Stimulated activated naive CD8-positive, alpha-beta T cell treated with anti-CD3 and anti-CD28 coated beads, Interleukin-15, amount 100 ng/mL, for 72 hours (primary cell): ENCODE measurements around the gene HBS1L.

ENCODE experiments used
- ATAC-seq: fragments of 150-1000 bp; cut with Tn5 transposase; 2 replicates; pipeline ENCODE4 v1.10.0; 2021; ENCODE audit warnings: mild to moderate bottlenecking, moderate library complexity
- DNase-seq, 2 donors: peaks; one replicate each; pipeline ENCODE4 v3.0.0; 2021 to 2022
- H3K27ac Mint-ChIP-seq, 2 donors: one replicate each; pipeline ENCODE4 v1.8.0; 2022; ENCODE audit warnings: mild to moderate bottlenecking in 2 of 2, mixed read lengths in 2 of 2, moderate library complexity in 2 of 2
- H3K27me3 Mint-ChIP-seq: one replicate; pipeline ENCODE4 v1.8.0; 2022; ENCODE audit warnings: mixed read lengths
- H3K4me1 Mint-ChIP-seq: one replicate; pipeline ENCODE4 v1.8.0; 2022; ENCODE audit warnings: mild to moderate bottlenecking, mixed read lengths
- H3K4me3 Mint-ChIP-seq, 2 donors: one replicate each; pipeline ENCODE4 v1.8.0; 2022; ENCODE audit warnings: mild to moderate bottlenecking in 2 of 2, mixed read lengths in 2 of 2, moderate library complexity in 1 of 2
- H3K9me3 Mint-ChIP-seq, 2 donors: one replicate each; pipeline ENCODE4 v1.8.0; 2022; ENCODE audit warnings: mixed read lengths in 2 of 2

HBS1L gene

DNA sequence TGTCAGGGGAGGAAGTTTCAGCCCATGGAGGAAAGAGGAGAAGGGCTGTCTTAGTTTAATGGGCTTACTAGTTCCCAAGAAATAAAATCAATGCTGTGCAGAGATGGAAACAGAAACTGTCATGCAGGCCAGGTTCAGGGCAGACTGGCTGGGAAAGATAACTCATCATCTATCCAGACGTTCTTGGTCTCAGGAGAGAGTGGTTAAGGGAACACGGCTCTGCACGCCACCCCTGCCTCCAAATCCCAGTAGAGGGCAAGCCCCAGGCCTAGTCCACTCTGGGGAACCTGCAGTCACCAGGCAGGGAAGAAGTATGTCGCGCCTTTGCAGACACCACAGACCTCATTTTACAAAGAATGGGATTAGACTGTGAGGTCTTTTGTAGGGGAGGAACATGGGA, 117.2 kb downstream of the HBS1L start:
- no peak overlapping the region for H3K27ac Mint-ChIP-seq
- no peak for DNase-seq
- H3K27me3 Mint-ChIP-seq, result no peaks in the 10 kb centered on the region
- H3K4me1 Mint-ChIP-seq, result peaks cover 40% of the 10 kb centered on the region
- no peak overlapping the region for H3K4me3 Mint-ChIP-seq
- no peaks in the 10 kb centered on the region for H3K9me3 Mint-ChIP-seq
- ATAC-seq, result no peak

DNA sequence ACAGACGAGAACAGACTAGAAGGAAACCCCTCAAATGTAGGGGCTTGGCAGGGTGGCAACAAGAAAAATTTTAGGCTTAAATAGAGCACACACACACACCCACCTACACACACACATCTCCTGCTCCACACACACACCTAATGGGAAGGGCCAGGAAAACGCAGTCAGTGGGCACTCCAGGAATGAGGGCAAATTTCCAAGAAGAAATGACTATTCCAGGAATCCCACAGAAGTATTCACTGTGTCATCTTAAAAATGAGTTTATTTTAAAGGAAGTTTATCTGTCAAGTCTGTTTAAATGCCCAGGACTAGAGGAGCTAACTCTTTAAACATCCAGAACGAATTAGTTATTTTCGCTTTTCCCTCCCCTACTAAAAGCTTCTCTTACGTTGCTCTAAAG, 117.7 kb downstream of the HBS1L start:
- H3K27ac Mint-ChIP-seq, result no peak overlapping the region
- no peaks in the 10 kb centered on the region for H3K9me3 Mint-ChIP-seq
- no peaks in the 10 kb centered on the region for H3K27me3 Mint-ChIP-seq
- no peak for DNase-seq
- no peak for ATAC-seq
- H3K4me3 Mint-ChIP-seq, result no peak overlapping the region
- peaks cover 40% of the 10 kb centered on the region for H3K4me1 Mint-ChIP-seq

DNA sequence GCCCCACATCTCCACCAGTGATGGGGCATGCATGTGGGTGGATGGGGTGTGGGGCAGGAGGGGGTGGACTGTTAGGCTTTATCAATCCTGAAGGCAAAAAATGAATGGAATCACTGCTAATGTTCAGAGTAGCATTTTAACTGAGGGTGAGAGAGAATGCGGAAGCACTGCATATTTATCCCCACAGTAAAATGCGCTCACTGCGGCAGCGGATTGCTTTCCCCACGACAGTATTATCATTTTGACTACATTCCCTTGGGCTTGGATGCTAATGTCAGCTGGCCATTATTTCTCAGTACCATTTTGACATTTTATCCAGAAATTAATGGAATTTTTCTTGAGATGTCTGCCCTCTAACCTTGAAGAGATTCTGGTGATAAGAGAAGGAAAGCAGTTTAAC, 118.1 kb downstream of the HBS1L start:
- Mint-ChIP-seq H3K27ac (no peak overlapping the region), H3K4me3 (no peak overlapping the region), H3K27me3 (no peaks in the 10 kb centered on the region), H3K9me3 (no peaks in the 10 kb centered on the region), H3K4me1 (peaks cover 40% of the 10 kb centered on the region)
- DNase-seq (no peak), ATAC-seq (no peak)

DNA sequence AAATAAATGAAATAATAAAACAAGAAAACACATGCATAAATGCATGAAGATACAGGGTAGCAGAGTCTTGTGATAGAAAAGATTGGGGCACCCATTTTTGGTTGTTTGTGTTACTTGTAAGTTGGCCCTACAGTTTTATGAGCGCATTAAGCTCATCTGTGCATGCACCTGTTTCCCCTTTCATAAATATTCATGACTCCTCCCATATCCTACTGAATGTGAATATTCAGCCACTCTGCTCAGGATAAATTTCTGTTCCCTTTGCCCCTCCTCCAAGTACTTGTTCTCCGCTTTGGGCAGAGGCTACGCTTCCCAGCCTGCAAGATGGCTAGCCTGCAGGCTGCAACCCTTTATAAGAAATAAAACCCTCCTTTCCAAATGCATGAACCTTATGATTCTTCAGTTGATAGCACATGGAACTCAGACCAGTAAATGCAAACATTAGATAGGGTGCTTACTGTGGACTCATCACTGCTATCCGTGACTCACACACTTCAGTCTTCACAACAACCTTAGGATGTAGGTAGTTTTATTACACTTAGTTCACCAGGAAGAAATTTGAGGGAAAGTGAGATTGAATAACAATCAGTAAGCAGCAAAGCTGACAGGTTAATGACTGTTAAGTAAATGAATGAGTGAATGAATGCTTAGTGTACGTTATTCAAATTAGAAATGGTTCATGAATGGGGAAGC, 119.7 kb downstream of the HBS1L start:
- no peak for DNase-seq
- Mint-ChIP-seq H3K4me3 (no peak overlapping the region), H3K9me3 (no peaks in the 10 kb centered on the region), H3K27me3 (no peaks in the 10 kb centered on the region), H3K4me1 (peaks cover 39% of the 10 kb centered on the region), H3K27ac (no peak overlapping the region)
- ATAC-seq, result no peak

DNA sequence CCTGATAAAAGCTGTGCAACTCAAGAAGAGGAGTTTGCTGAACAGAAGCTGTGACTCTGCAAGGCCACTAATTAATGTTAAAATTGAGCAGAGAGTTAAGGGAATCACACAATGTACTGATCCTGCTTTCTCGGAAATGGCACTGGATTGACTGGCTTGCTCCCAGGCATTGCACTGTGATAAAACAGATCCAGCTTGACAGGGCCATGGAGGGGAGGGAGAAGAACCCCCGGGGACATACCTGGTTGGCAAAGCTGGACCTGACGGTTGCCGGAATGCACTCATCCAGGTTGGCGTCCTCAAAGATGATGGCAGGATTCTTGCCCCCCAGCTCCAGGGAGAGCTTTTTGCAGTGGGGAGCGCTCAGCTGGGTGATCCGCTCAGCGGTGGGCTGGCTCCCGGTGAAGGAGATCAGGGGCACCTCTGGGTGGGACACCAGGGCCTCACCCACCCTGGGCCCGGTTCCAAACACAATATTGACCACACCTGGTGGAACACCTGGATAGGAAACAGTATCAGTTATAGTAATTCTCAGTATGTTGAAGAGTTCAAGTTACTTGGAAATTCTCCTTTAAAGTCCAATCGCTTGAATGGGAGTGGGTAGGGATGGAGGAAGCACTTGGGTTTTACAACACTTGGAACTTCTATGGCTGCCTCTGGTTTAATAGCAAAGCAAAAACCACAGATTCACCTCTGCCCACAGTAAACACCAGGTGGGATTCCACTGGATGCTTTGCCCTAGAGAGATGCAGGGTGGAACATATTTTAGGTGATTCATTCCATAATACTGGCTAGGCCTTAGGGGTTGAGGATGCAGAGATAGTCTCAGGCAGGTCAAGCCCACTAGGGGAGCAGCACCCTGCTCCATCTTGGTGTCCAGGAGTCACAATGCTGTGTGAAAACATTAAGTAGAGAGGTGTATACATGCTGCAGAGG, 121.8 kb downstream of the HBS1L start:
- Mint-ChIP-seq H3K9me3 (no peaks in the 10 kb centered on the region), H3K4me3 (no peak overlapping the region), H3K27me3 (no peaks in the 10 kb centered on the region), H3K27ac (peak overlapping the region in 1 of 2 donors; percentile 68), H3K4me1 (peaks cover 22% of the 10 kb centered on the region)
- DNase-seq (no peak), ATAC-seq (no peak)

DNA sequence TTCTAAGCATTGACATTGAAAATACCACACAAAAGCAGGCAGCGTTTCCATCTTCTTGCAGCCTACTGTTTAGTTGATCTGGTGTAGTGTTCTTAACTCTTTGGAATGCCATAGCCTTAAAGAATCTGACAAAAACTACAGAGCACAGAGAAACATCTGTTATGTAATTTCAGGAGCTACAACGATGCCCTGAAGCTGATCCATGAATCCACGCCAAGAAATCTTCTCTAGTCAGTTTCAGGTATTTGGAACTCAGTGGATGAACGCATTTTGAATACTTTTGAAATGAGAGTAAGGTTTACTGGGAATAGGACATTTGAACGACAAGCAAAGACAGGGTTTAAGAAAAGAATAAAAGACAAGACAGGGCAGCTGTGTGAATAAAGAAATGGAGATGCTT, 122.5 kb downstream of the HBS1L start:
- Mint-ChIP-seq H3K27me3 (no peaks in the 10 kb centered on the region), H3K4me3 (no peak overlapping the region), H3K4me1 (peaks cover 18% of the 10 kb centered on the region), H3K27ac (no peak overlapping the region), H3K9me3 (no peaks in the 10 kb centered on the region)
- ATAC-seq, result no peak
- no peak for DNase-seq

DNA sequence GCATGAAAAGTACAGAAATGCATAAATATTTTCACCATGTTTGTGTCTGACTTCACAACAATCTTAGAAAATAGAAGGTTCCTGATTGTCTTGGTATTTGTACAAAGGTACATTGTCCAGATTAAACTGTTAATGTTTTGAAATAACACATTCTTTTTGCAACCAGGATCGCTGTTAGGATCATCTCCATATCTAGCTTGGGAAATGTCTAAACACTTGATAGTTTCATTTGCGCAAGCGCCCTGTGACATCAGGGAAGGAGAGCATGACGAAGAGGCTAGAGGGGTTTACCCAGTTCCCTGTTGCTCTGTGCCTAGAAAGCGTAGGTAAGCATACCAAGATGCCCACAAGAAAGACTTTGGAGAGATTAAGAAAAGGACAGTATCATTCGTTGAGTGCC, 124.2 kb downstream of the HBS1L start:
- Mint-ChIP-seq H3K27ac (no peak overlapping the region), H3K27me3 (no peaks in the 10 kb centered on the region), H3K4me1 (peaks cover 7% of the 10 kb centered on the region), H3K4me3 (no peak overlapping the region), H3K9me3 (no peaks in the 10 kb centered on the region)
- no peak for ATAC-seq
- no peak for DNase-seq

DNA sequence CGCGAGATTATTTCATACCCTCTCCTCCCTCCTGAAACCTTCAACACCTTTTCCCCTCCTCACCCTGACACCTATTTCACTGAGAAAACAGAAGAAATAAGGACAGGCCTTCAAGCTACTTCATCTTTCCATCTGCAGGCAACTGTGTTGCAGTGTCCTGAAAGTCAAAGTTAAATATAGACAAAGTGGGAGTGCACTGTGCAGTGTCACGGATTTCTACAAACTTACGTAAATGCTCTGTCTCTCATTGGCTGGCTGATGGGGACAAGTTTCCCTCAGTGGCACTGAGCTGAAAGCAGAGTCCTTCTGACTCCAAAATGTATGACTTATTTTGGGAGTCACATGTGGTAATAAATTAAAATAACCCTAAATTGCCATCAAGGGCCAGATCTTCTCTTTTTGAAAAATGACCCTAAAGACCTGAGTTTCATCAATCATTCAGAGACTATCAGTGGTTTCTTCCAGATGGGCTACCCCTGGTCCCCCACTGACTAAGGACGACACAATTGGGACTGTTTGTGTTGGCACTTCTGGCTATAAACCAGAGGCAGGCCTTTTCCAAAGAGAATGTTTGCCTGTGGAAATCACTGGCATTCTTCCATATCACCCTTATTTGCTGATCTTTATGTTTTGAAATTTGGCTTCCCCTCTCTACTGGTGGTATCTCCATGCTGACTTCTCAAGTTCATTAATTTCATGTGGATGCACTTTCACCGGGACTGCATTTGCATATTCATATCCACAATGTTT, 126.3 kb downstream of the HBS1L start:
- H3K4me1 Mint-ChIP-seq, result peaks cover 7% of the 10 kb centered on the region
- H3K27ac Mint-ChIP-seq, result no peak overlapping the region
- H3K4me3 Mint-ChIP-seq, result no peak overlapping the region
- ATAC-seq (no peak), DNase-seq (no peak)
- no peaks in the 10 kb centered on the region for H3K27me3 Mint-ChIP-seq
- no peaks in the 10 kb centered on the region for H3K9me3 Mint-ChIP-seq

DNA sequence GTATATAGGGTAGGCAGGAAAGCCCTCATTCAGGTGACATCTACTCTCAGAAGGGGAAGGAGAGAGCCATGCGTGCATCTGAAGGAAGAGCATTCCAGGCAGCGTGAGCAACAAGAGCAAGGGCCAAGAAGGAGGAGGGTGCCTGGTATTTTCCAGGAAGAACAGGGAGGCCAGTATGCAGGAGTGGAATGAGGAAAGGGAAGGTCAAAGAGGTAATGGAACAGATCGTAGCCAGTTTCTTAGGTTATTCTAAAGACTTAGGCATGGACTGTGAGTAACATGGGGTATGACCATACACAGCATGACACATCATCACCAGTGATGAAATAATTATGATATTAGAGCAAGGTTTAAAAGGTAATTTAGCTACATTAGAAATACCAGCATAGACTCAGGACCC, 128.8 kb downstream of the HBS1L start:
- DNase-seq, result no peak
- no peak for ATAC-seq
- H3K9me3 Mint-ChIP-seq, result no peaks in the 10 kb centered on the region
- H3K27ac Mint-ChIP-seq, result no peak overlapping the region
- H3K4me3 Mint-ChIP-seq, result no peak overlapping the region
- H3K27me3 Mint-ChIP-seq, result no peaks in the 10 kb centered on the region
- H3K4me1 Mint-ChIP-seq, result peaks cover 7% of the 10 kb centered on the region

DNA sequence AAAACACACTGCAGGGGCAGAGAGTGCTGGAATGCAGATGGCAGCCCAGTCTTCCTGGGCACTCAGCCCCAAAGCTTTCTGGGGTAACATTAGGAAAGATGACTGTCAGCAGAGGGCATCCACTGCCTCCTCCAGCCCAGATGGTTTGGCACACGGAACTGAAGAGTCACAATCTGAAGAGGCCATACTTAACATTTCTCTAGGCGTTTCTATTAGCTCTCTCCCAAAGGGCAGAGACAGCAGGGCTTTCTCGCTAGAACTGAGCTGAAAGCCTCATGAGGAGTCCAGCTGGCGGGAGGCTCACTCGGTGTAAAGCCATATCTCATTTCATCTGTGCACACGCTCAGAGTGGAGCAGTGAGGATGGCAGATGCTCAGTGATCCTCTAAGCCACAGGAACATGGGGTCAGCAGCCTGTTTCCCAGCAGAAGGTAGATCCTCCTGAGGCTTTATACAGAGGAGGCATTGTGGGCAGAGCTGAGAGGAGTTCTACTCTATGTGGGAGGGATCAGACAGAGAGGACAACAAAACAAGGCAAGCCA, 132.8 kb downstream of the HBS1L start:
- ATAC-seq, result no peak
- no peaks in the 10 kb centered on the region for H3K27me3 Mint-ChIP-seq
- no peak overlapping the region for H3K27ac Mint-ChIP-seq
- H3K4me1 Mint-ChIP-seq, result no peaks in the 10 kb centered on the region
- H3K9me3 Mint-ChIP-seq, result no peaks in the 10 kb centered on the region
- no peak for DNase-seq
- H3K4me3 Mint-ChIP-seq, result no peak overlapping the region

DNA sequence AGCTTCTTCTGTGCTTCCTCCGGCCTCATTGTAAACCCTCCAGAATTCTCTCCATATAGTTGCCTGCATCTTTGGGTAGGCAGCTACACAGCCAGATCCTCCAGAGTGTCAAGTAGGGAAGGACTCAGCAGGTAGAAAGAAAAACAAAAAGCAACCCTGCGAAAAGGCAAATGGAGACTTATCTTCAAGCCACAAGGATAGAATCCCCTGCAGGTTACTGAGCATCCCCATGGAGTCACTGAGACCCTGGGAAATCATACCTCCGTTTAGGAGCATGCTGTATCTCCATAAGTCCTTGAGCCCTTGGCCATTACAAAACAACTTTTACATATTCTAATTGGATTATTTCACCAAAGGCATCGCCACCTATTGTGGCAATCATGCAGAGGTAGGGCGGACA, 133.3 kb downstream of the HBS1L start:
- H3K9me3 Mint-ChIP-seq, result no peaks in the 10 kb centered on the region
- no peak overlapping the region for H3K4me3 Mint-ChIP-seq
- H3K27ac Mint-ChIP-seq, result no peak overlapping the region
- ATAC-seq (no peak), DNase-seq (no peak)
- H3K4me1 Mint-ChIP-seq, result no peaks in the 10 kb centered on the region
- H3K27me3 Mint-ChIP-seq, result no peaks in the 10 kb centered on the region

DNA sequence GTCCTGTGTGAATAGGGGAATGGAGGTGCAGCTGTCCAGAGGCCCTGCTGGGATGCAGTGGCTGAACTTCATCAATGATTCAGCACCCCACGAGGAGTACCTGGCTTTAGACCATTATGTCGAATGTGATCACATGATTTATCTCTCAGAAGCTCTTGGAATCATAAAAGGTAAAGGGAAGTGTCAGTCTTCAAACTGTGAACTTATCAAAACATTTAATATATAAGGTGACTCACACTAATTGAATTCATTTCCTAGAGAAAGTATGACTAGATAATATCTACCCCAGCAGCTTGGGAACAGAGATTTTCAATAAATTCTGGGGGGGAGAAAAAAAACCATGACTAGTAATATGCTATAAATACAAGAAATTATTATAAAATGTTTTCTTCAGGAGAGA, 134.2 kb downstream of the HBS1L start:
- no peak overlapping the region for H3K27ac Mint-ChIP-seq
- no peaks in the 10 kb centered on the region for H3K9me3 Mint-ChIP-seq
- H3K4me3 Mint-ChIP-seq, result no peak overlapping the region
- no peaks in the 10 kb centered on the region for H3K4me1 Mint-ChIP-seq
- no peak for DNase-seq
- H3K27me3 Mint-ChIP-seq, result no peaks in the 10 kb centered on the region
- ATAC-seq, result no peak

DNA sequence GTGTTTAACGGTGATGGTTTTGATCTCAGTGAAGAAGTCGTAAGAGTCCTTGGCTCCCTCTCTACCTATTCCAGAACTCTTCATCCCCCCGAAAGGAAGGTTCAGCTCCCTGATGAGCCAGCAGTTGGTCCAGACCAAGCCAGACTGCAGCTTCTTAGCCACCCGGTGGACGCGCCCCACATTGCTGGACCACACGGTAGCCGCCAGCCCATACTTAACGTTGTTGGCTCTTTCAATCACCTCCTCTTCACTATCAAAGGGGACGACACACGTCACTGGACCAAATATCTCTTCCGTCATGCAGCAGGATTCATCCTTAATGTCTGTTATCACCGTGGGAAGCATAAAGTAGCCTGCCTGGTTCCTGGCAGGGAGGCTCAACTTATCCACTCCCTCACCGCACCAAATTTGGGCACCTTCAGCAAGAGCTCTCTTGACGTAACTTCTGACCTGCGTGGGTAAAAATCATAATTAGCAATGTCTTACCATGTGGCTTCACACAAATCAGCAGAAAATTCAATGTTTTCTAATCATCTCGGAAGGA, 136.1 kb downstream of the HBS1L start:
- DNase-seq, result no peak
- Mint-ChIP-seq H3K27me3 (no peaks in the 10 kb centered on the region), H3K4me3 (no peak overlapping the region), H3K4me1 (no peaks in the 10 kb centered on the region), H3K9me3 (no peaks in the 10 kb centered on the region), H3K27ac (no peak overlapping the region)
- no peak for ATAC-seq

DNA sequence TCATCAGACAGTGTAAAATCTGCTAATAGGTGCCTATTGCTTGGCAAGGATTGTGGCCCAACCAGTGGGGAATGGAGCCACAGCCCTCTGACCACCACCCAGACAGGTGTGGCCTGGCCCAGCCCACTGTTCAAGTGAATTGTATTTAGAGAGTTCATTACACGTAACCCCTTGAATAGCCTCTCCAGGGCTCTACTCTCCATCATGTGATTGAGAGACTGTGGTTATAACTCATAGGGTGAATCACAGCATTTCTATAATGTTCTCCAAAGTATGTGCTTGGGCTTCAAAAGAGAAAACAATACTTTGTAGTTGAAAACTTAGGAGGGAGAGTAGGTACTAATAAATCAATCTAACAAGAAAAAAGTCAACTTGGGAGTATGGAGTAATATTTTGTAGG, 143.1 kb downstream of the HBS1L start:
- no peak for DNase-seq
- no peak for ATAC-seq
- H3K27me3 Mint-ChIP-seq, result peaks cover 11% of the 10 kb centered on the region
- H3K4me3 Mint-ChIP-seq, result no peak overlapping the region
- H3K27ac Mint-ChIP-seq, result peak overlapping the region in 1 of 2 donors; percentile 24
- H3K4me1 Mint-ChIP-seq, result no peaks in the 10 kb centered on the region
- no peaks in the 10 kb centered on the region for H3K9me3 Mint-ChIP-seq

DNA sequence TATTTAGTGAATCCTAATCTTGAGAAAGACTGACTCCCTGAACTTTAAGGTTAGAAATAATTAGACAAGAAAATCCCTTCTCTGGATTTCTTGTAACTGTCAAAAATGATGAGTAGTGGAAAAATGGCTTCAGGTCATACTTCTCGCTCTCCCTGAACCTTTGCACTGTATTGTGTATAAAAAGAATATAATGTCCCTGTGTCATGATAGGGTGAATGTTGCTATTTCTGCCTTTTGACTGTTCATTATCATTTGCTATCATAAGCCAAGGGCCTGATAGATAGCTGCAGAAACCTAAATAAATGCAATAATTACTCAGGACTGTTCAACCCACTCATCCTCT, 144.1 kb downstream of the HBS1L start:
- Mint-ChIP-seq H3K9me3 (no peaks in the 10 kb centered on the region), H3K4me1 (no peaks in the 10 kb centered on the region), H3K4me3 (no peak overlapping the region), H3K27ac (no peak overlapping the region), H3K27me3 (peaks cover 11% of the 10 kb centered on the region)
- DNase-seq (no peak), ATAC-seq (no peak)
